Measurements from ENCODE around the gene STOML1.
"Not testable (repeated sequence)": the region's sequence is repeated elsewhere in the genome, so short reads cannot be mapped to it uniquely, and the experiment has no call there.

The STOML1 gene

GRCh38 chr15:73944161-73945129, 47.6 kb downstream of the STOML1 start:
- DNase-seq, result no peak

- DNase-seq, result no peak
These were observed 49.3 kb downstream of the STOML1 start for GRCh38 chr15:73942751-73943270.

- DNase-seq, result no peak
These were observed 50.0 kb downstream of the STOML1 start for GRCh38 chr15:73941871-73942635.

GRCh38 chr15:73941449-73941848, 50.6 kb downstream of the STOML1 start:
- no peak for DNase-seq

- DNase-seq, result no peak
These were observed 51.1 kb downstream of the STOML1 start for GRCh38 chr15:73941044-73941443.

- DNase-seq, result no peak
These were observed 51.8 kb downstream of the STOML1 start for GRCh38 chr15:73940061-73940981.

- DNase-seq, result no peak
These were observed 53.0 kb downstream of the STOML1 start for GRCh38 chr15:73939138-73939537.

GRCh38 chr15:73938516-73938915, 53.6 kb downstream of the STOML1 start:
- not testable (repeated sequence) for DNase-seq

- no peak for DNase-seq
These were observed 54.4 kb downstream of the STOML1 start for GRCh38 chr15:73937726-73938125.

- no peak for DNase-seq
These were observed 54.8 kb downstream of the STOML1 start for GRCh38 chr15:73937296-73937695.

GRCh38 chr15:73936588-73937290, 55.4 kb downstream of the STOML1 start:
- DNase-seq, result no peak

- DNase-seq, result peak; percentile 2
These were observed 55.9 kb downstream of the STOML1 start for GRCh38 chr15:73936181-73936580.

- DNase-seq, result no peak
These were observed 56.5 kb downstream of the STOML1 start for GRCh38 chr15:73935547-73935946.

GRCh38 chr15:73934281-73934680, 57.8 kb downstream of the STOML1 start:
- no peak for DNase-seq

- DNase-seq, result no peak
These were observed 59.5 kb downstream of the STOML1 start for GRCh38 chr15:73932381-73933191.

- DNase-seq, result no peak
These were observed 60.7 kb downstream of the STOML1 start for GRCh38 chr15:73931441-73931840.

GRCh38 chr15:73930790-73931281, 61.3 kb downstream of the STOML1 start:
- DNase-seq, result no peak

- DNase-seq, result no peak
These were observed 61.7 kb downstream of the STOML1 start for GRCh38 chr15:73930371-73930770.

- no peak for DNase-seq
These were observed 63.0 kb downstream of the STOML1 start for GRCh38 chr15:73928971-73929627.

Data from NCI-H526 treated with DMSO at 0.1 percent for 48 hours (cell line).